ENCODE data around the gene ZNF17. TPM values are rescaled to one million over a fixed set of nuclear protein-coding genes. Genes with fewer than 3 reads are reported as not detected.

The ZNF17 gene
- polyA plus RNA-seq, 4 donors, result 1.9 to 8.8 (median 2.9) TPM

DNA sequence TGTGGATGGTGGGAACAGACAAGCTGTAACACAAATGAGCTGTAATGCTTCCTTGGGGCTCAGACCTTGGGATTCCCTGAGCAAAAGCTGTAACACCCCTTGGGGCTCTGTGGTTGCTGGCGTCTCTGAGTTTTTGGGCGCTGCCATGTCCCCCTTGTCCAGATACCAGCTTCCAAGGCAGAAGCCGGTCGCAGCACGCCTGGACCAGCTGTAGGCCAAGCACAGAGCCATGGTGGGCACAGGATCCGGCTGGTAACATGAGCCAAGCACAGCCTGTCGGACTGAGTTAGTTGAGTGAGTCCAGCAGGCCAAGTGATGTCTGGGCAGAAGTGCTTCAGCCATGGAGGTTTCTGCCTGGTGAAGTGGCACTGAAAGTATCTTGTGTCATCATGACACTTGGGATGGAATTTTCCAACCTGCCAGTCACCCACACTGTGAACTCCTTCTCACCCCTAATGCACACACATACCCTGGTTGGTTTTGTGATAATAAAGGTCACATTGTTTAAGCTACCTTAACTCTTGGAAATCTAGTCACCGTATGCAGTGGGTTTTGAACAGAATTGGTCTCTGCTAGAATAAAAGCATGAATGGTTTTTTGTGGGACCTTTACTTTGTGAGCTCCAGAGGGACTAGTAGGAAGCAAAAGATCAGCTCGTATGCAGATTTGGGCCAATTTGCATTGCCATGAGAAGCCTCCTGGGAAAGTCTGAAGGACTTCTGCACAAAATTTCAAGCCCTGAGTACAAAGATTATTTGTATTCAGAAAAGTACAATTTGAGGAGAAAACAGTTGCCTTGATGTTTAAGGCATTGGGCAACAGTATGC lies 7.0 kb upstream of the ZNF17 start:
- 91 to 92% (median 92%) methylated on average over 9 of the region's 9 CpGs for WGBS, 3 donors
- Histone ChIP-seq H3K27ac (ENCODE audit: low read depth in 1 of 3, low read length in 2 of 3) (no peak overlapping the region), H3K36me3 (ENCODE audit: control insufficient read depth in 3 of 3, insufficient read depth in 2 of 3, low read depth in 1 of 3, low read length in 3 of 3) (peaks cover 3 to 7% (median 6%) of the 10 kb centered on the region in 3 donors), H3K4me3 (ENCODE audit: low read depth in 1 of 3, low read length in 3 of 3) (no peak overlapping the region), H3K4me1 (ENCODE audit: control insufficient read depth in 3 of 3, insufficient read depth in 2 of 3, low read depth in 1 of 3, low read length in 2 of 3) (no peaks in the 10 kb centered on the region), H3K27me3 (ENCODE audit: control insufficient read depth in 3 of 3, insufficient read depth in 3 of 3, low read length in 3 of 3) (no peaks in the 10 kb centered on the region), H3K9me3 (ENCODE audit: control insufficient read depth in 2 of 2, insufficient read depth in 1 of 2, low read depth in 1 of 2, low read length in 1 of 2) (peaks cover 0 to 23% of the 10 kb centered on the region in 2 donors)
- FAIRE-seq (no peak), DNase-seq (no peak)

DNA sequence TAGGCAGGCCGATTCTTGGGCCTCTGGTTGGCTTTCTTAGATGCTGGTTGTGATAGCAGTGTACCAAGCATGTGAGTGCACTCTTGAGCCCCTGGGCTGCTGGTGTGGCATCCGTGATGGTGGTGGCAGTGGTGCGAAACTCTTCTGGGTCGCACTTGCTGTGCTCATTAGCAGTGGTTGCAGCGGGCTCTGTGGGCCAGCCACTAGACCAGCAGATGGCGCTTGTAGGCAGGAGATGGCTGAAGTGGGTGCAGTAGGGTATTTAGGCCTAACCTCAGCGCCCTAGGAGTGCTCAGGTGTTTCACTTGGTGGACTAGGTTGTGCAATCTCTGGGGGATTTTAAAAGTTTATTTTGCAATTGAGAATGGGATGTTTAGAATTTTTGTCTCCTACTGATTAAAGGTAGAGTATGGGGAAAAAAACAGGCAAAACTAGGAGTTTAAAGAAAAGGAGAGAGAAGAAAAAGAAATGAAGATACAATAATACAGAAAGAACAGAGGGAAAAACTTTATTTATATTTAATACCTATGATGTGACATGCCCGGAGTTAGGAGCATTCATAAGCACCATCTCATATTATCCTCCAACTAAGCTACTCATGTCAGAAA lies 4.3 kb upstream of the ZNF17 start:
- H3K4me1 ChIP-seq (ENCODE audit: control insufficient read depth in 3 of 3, insufficient read depth in 2 of 3, low read depth in 1 of 3, low read length in 2 of 3), result peaks cover 0 to under 1% (median 0%) of the 10 kb centered on the region in 3 donors
- H3K27ac ChIP-seq (ENCODE audit: low read depth in 1 of 3, low read length in 2 of 3), result no peak overlapping the region
- WGBS, 3 donors, result 17 to 30% (median 27%) methylated on average over 8 of the region's 8 CpGs
- FAIRE-seq, result no peak
- no peak overlapping the region for H3K4me3 ChIP-seq (ENCODE audit: low read depth in 1 of 3, low read length in 3 of 3)
- H3K36me3 ChIP-seq (ENCODE audit: control insufficient read depth in 3 of 3, insufficient read depth in 2 of 3, low read depth in 1 of 3, low read length in 3 of 3), result peaks cover 0 to 5% (median 0%) of the 10 kb centered on the region in 3 donors
- peaks cover 0 to 16% of the 10 kb centered on the region in 2 donors for H3K9me3 ChIP-seq (ENCODE audit: control insufficient read depth in 2 of 2, insufficient read depth in 1 of 2, low read depth in 1 of 2, low read length in 1 of 2)
- no peaks in the 10 kb centered on the region for H3K27me3 ChIP-seq (ENCODE audit: control insufficient read depth in 3 of 3, insufficient read depth in 3 of 3, low read length in 3 of 3)
- DNase-seq, result peak; percentile 39 to 83

DNA sequence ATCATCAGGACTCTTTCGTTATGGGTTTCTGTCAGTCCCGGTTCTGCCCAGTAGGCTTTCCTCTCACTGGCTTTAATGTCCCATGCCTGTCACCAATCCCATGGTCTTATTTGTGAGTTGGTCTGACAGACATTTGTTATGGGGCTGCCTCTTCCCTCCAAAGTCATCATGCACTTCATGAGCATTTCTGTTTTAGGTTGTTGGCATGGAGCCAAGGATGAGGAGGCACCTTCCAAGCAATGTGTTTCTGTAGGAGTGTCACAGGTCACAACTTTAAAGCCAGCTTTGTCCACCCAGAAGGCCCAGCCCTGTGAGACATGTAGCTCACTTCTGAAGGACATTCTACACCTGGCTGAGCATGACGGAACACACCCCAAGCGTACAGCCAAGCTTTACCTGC lies 8.5 kb downstream of the ZNF17 start:
- Histone ChIP-seq H3K4me3 (ENCODE audit: low read depth in 1 of 3, low read length in 3 of 3) (no peak overlapping the region), H3K36me3 (ENCODE audit: control insufficient read depth in 3 of 3, insufficient read depth in 2 of 3, low read depth in 1 of 3, low read length in 3 of 3) (peaks cover 15 to 46% (median 38%) of the 10 kb centered on the region in 3 donors)

DNA sequence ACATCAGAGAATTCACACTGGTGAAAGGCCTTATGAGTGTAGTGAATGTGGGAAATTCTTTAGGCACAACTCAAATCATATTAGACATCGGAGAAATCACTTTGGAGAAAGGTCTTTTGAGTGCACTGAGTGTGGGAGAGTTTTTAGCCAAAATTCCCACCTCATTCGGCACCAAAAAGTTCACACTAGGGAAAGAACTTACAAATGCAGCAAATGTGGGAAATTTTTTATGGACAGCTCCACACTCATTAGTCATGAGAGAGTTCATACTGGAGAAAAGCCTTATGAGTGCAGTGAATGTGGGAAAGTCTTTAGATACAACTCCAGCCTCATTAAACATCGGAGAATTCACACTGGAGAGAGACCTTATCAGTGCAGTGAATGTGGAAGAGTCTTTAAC lies 10.1 kb downstream of the ZNF17 start:
- Histone ChIP-seq H3K27ac (ENCODE audit: low read depth in 1 of 3, low read length in 2 of 3) (no peak overlapping the region), H3K27me3 (ENCODE audit: control insufficient read depth in 3 of 3, insufficient read depth in 3 of 3, low read length in 3 of 3) (no peaks in the 10 kb centered on the region), H3K9me3 (ENCODE audit: control insufficient read depth in 2 of 2, insufficient read depth in 1 of 2, low read depth in 1 of 2, low read length in 1 of 2) (peaks cover 9 to 30% of the 10 kb centered on the region in 2 donors), H3K36me3 (ENCODE audit: control insufficient read depth in 3 of 3, insufficient read depth in 2 of 3, low read depth in 1 of 3, low read length in 3 of 3) (peaks cover 15 to 37% (median 29%) of the 10 kb centered on the region in 3 donors), H3K4me1 (ENCODE audit: control insufficient read depth in 3 of 3, insufficient read depth in 2 of 3, low read depth in 1 of 3, low read length in 2 of 3) (no peaks in the 10 kb centered on the region), H3K4me3 (ENCODE audit: low read depth in 1 of 3, low read length in 3 of 3) (no peak overlapping the region)
- no peak for DNase-seq
- 96 to 99% (median 99%) methylated on average over 3 of the region's 3 CpGs for WGBS, 3 donors
- FAIRE-seq, result no peak

More for the DNA sequence above, 8.5 kb downstream of the ZNF17 start:
- Histone ChIP-seq H3K27me3 (ENCODE audit: control insufficient read depth in 3 of 3, insufficient read depth in 3 of 3, low read length in 3 of 3) (no peaks in the 10 kb centered on the region), H3K9me3 (ENCODE audit: control insufficient read depth in 2 of 2, insufficient read depth in 1 of 2, low read depth in 1 of 2, low read length in 1 of 2) (peaks cover 9 to 32% of the 10 kb centered on the region in 2 donors), H3K4me1 (ENCODE audit: control insufficient read depth in 3 of 3, insufficient read depth in 2 of 3, low read depth in 1 of 3, low read length in 2 of 3) (no peaks in the 10 kb centered on the region), H3K27ac (ENCODE audit: low read depth in 1 of 3, low read length in 2 of 3) (no peak overlapping the region)
- 96 to 98% (median 96%) methylated on average over 4 of the region's 4 CpGs for WGBS, 3 donors
- FAIRE-seq (no peak), DNase-seq (no peak)

DNA sequence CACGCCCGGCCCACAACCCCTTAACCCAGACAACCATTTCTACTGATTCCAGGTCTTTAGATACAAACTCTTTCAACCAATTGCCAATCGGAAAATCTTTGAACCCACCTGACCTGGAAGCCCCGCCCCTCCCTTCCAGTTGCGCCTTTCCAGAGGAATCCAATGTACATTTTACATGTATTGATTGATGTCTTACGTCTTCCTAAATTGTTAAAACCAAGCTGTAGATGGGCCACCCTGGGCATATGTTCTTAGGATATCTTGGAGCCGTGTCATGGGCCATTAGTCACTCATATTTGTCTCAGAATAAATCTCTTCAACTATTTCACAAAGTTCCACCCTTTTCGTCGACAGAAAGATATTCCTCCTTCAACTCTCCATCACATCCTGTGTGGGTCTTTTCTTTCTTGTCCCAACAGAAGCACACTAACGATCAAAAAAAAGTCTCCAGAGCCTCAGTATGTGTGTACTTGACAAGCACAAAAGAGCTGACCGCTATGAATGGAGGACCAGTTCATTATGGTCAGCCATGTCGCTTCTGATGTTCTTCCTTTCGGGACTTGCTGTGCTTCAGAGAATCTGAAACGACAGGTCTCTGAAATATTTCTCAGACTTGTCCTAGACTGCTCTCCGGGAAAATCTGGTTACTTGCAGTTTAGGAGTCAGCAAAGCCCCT lies 23.6 kb downstream of the ZNF17 start:
- H3K9me3 ChIP-seq (ENCODE audit: control insufficient read depth in 2 of 2, insufficient read depth in 1 of 2, low read depth in 1 of 2, low read length in 1 of 2), result peaks cover 0 to 19% of the 10 kb centered on the region in 2 donors
- H3K27me3 ChIP-seq (ENCODE audit: control insufficient read depth in 3 of 3, insufficient read depth in 3 of 3, low read length in 3 of 3), result no peaks in the 10 kb centered on the region
- H3K36me3 ChIP-seq (ENCODE audit: control insufficient read depth in 3 of 3, insufficient read depth in 2 of 3, low read depth in 1 of 3, low read length in 3 of 3), result peaks cover 3 to 18% (median 3%) of the 10 kb centered on the region in 3 donors
- FAIRE-seq (no peak), DNase-seq (no peak)
- peak overlapping the region; percentile 28 to 80 (median 63) for H3K4me3 ChIP-seq (ENCODE audit: low read depth in 1 of 3, low read length in 3 of 3)
- H3K27ac ChIP-seq (ENCODE audit: low read depth in 1 of 3, low read length in 2 of 3), result peak overlapping the region in 1 of 3 donors; percentile 91
- peaks cover 0 to 11% (median 7%) of the 10 kb centered on the region in 3 donors for H3K4me1 ChIP-seq (ENCODE audit: control insufficient read depth in 3 of 3, insufficient read depth in 2 of 3, low read depth in 1 of 3, low read length in 2 of 3)
- WGBS, 3 donors, result 33 to 41% (median 33%) methylated on average over 15 of the region's 15 CpGs

- Histone ChIP-seq H3K9me3 (ENCODE audit: control insufficient read depth in 2 of 2, insufficient read depth in 1 of 2, low read depth in 1 of 2, low read length in 1 of 2) (peaks cover 0 to 27% of the 10 kb centered on the region in 2 donors), H3K4me1 (ENCODE audit: control insufficient read depth in 3 of 3, insufficient read depth in 2 of 3, low read depth in 1 of 3, low read length in 2 of 3) (peaks cover 0 to 11% (median 7%) of the 10 kb centered on the region in 3 donors), H3K27ac (ENCODE audit: low read depth in 1 of 3, low read length in 2 of 3) (peak within 1 kb of the TSS; percentile 84 to 91 (median 85)), H3K4me3 (ENCODE audit: low read depth in 1 of 3, low read length in 3 of 3) (peak within 1 kb of the TSS; percentile 63 to 80 (median 74)), H3K36me3 (ENCODE audit: control insufficient read depth in 3 of 3, insufficient read depth in 2 of 3, low read depth in 1 of 3, low read length in 3 of 3) (peaks cover 3 to 19% (median 3%) of the 10 kb centered on the region in 3 donors), H3K27me3 (ENCODE audit: control insufficient read depth in 3 of 3, insufficient read depth in 3 of 3, low read length in 3 of 3) (no peaks in the 10 kb centered on the region)
- FAIRE-seq (peak; percentile 41), DNase-seq (peak; percentile 99)
- 0% methylated on average over 60 to 61 of the region's 61 CpGs for WGBS, 3 donors
Measured at GRCh38 chr19:57435062-57435978, 24.4 kb downstream of the ZNF17 start, which contains the start of gene ZNF749. Gene ZNF749, plus strand, starts transcription at chr19:57435325. Its CDS starts 254 bp downstream, at chr19:57435579.

GRCh38 chr19:57436417-57436816 lies 25.5 kb downstream of the ZNF17 start:
- H3K27ac ChIP-seq (ENCODE audit: low read depth in 1 of 3, low read length in 2 of 3), result peak overlapping the region in 1 of 3 donors; percentile 91
- DNase-seq, result peak in 1 of 2 donors; percentile 65
- H3K36me3 ChIP-seq (ENCODE audit: control insufficient read depth in 3 of 3, insufficient read depth in 2 of 3, low read depth in 1 of 3, low read length in 3 of 3), result peaks cover 3 to 23% (median 3%) of the 10 kb centered on the region in 3 donors
- peaks cover 0 to 38% of the 10 kb centered on the region in 2 donors for H3K9me3 ChIP-seq (ENCODE audit: control insufficient read depth in 2 of 2, insufficient read depth in 1 of 2, low read depth in 1 of 2, low read length in 1 of 2)
- H3K4me1 ChIP-seq (ENCODE audit: control insufficient read depth in 3 of 3, insufficient read depth in 2 of 3, low read depth in 1 of 3, low read length in 2 of 3), result peaks cover 0 to 11% (median 7%) of the 10 kb centered on the region in 3 donors
- FAIRE-seq, result no peak
- H3K4me3 ChIP-seq (ENCODE audit: low read depth in 1 of 3, low read length in 3 of 3), result peak overlapping the region in 1 of 3 donors; percentile 80
- WGBS, 3 donors, result 77 to 100% (median 83%) methylated on average over 1 of the region's 1 CpG
- no peaks in the 10 kb centered on the region for H3K27me3 ChIP-seq (ENCODE audit: control insufficient read depth in 3 of 3, insufficient read depth in 3 of 3, low read length in 3 of 3)
